ENCODE results near the gene ABR.
A peak's percentile ranks its signal among the peaks of the same experiment; 100 is the strongest.

The ABR gene

DNA sequence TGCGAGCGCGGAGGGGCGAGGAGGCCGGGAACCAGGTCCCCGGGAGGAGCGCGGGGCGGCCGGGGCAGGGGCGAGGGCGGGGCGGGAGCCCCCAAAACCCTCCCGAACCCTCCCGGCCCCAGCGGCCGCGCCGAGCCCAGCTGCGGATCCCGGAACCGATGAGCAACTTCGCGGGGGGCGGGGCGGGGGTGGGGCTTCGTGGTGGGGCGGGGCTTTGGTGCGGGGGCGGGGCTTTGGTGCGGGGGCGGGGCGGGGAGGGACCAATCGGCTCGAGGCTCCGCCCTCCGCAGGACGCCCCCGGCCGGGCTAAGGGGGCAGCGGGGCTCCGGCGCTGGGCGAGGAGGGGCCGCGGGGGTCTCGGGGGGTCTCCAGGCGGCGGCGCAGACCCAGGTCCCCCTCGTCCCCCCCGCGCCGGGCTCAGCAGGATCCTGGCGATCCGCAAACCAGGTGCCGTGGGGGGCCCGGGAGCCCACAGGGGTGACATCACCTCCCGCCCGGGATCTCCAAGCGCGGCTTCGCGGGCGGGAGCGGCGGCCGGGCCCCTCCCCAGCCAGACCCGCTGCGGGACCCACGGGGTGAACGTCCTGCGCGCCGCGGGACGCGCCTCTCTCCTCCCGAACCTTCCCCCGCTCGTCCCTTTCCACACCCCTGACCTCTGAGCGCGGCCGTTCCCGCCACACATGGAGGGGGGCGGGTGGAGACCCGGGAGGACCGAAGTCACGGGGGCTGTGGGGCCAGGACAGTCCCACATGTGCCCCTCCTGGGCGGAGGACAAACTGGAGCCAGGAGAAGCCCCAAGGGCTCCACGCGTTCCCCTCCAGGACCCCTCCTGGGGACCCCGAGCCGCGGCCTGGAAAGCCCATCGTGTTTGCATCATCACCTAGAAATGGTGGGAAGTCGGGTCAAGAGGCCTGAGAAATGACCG is at the start of gene ABR:
Gene ABR (minus strand): TSS at position 164 of the 925 bp plus-strand sequence. CDS start 254 bp downstream, outside the sequence.
- peak; percentile 40 for DNase-seq

DNA sequence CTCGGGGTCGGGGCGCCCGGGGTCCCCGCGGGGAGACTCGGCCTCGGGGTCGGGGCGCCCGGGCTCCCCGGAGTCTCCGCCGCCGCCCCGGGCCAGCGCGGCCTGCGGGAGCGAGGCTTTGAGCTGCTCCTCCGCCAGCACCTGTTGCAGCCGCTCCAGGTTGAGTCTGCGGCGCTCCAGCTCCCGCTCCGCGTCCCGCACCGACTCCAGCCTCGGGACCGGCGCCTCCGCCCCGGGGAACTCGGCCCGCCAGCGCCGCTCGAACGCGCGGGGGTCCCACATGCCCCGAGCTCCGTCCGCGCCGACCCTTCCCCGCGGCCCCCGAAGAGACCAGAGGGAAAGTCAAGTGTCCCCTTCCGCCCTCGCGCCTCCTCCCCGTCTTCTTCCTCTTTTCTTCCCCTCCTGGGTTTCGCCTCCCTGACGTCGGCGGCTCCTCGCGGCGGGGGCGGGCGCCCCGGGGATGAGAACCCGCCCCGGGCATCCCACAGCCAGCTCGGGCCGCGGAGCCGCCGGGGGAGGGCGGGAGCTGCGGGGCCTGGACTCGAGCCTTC is 49.6 kb upstream of the ABR start:
- DNase-seq, result peak; percentile 35

DNA sequence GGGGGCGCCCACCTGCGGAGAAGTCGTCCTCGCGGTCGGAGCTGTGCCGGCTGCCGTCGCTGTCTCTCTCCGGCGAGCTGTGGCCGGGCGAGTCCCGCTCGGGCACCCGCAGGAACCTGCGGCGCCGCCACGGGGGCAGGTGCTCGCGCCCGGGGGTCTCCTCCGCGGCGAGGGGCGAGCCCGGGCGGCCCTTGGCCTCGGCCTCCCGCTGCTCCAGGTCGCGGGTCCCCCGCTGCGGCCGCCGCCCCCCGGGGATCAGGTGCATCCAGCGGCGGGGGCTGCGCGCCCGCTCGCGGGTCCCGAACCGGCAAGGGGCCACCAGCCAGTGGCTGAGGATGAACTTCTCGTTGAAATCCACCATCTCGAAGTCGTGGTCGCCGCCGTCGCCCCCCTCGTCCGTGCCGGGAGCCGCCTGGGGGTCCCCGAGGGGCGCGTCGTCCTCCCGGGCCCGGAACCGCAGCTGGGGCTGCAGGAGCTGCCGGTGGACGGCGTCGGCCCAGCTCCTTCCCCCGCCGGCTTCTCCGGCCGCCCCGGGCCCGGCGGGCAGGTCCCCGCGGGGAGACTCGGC is 49.1 kb upstream of the ABR start:
- no peak for DNase-seq

DNA sequence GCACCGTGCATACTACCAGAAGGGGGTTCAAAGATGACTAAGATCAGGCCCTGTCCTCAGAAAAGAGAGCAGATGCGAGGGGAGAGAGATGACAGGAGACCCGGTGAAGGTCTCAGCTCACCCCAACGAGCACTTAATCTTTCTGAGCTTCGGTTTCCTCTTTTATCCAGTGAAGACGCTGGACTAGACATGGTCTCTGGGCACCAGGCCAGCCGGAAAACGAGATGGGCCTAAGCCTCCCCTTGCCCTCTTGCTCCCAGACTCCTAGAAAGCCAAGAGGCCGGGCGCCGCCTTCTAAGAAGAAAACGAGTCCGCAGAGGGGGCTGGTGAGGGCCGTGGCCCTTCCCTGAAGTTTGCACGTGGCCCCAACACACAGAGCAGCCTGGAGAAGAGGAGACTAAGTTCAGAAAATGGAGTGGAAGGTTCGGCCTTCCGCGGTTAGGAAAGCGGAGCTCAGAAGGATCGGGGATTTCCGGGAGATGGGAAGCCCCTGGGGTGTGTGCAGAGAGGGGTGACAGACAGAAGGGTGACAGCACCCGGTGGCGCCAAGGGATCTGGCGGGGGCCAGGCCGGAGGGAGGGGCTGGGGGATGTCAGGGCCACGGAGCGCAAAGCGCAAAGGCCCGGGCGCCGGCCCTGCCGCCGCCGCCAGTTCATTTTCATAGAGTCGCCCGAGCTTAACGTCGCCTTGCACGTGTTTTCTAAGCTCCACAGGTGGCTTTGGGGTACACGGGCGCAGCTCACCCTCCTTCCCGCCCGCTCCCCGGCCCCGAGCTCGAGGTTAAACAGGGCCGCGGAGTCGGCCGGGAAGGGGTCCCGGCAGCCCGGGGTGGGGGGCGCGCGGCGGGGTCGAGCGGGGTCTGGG is 48.4 kb upstream of the ABR start:
- peak; percentile 6 for DNase-seq

DNA sequence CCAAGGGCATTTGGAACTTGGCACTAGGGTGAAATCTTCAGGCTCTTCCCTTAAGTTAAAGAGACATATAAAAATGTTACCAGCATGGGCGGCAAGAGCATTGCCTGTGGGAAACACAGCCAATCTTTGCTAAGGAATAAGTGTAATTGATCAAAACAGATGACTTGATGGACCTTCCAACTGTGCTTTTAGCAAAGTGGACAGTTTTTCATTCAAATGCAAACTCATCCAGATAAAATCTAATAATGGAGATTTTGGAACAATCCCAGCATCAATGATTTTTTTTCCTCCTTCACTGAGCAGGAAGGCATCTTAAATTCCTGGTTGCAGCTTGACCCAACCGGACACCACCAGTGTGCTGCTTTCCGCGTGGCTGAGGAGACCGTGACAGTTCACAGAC is 47.6 kb upstream of the ABR start:
- no peak for DNase-seq

DNA sequence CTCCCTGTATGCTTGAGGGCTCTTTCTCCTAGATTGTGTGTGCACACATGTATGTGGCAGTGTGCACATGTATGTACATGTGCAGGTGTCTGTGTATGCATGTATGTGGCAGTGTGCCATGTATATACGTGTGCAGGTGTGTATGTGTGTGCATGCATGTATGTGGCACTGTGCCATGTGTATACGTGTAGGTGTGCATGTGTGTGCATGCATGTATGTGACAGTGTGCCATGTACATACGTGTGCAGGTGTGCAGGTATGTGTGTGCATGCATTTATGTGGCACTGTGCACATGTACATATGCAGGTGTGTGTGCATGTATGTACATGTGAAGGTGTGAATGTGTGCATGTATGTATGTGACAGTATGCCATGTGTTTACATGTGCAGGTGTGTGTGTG is 46.5 kb upstream of the ABR start:
- no peak for DNase-seq

DNA sequence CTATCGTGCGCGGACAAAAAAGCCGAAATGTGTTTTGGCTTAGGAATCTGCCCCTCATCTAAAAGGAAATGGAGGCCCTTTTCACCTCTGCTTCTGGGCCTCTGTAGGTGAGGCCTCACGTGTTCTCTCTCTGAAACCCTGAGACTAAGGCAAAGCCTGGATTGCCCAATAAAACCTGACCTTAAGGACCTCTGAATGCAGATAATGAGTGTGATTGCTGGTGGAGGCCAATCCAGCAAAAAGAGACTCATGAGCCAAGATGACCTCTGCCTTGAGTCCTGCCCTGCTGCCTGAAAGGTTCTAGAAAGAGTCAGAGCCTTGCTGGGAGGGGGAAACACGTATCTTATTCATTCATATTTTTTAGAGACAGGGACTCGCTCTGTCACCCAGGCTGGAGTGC is 44.5 kb upstream of the ABR start:
- DNase-seq, result no peak

DNA sequence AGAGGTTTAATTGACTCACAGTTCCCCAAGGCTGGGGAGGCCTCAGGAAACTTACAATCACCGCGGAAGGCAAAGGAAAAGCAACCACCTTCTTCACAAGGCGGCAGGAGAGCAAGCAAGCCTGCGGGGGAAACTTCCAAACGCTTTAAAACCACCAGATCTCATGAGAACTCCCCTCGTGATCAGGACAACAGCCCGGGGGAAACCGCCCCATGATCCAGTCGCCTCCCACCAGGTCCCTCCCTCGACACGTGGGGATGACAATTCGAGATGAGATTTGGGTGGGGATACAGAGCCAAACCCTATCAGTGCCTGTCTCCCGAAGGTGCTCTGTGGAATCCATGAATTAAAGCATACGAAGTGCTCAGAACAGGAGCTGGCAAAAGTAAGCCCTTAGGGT is 43.9 kb upstream of the ABR start:
- no peak for DNase-seq

DNA sequence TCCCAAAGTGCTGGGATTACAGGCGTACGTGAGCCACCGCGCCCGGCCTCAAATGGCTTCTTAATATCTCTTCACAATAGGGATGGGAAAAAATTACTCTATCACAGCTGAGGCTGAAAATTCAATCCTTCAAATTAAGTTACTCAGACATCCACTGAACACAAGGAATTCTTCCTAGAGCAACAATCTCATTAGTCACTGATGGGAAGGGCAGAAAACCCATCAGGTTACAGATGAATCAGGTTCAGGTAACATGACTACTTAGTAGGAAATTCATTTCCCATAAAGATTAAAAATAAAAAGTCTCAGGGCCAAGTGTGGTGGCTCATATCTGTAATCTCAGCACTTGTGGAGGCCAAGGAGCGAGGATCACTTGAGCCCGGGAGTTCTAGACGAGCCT is 42.5 kb upstream of the ABR start:
- no peak for DNase-seq

DNA sequence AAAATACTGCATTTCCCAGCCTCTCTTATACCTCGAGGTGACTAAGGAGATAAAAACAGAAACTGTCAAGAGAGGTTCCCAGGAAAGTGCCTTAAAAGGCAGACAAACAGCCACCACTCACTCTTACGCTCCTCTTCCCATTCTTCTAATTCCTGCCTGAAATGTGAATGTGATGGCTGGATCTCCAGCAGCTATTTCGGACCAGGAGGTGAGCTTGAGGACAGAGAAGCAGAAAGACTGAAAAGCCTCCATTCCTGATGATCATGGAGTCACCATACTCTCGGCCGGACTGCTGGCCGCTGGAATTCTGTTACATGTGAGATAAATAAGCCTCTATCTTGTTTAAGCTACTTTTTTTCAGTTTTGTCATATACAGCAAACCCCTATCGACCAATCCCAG is 41.4 kb upstream of the ABR start:
- no peak for DNase-seq

DNA sequence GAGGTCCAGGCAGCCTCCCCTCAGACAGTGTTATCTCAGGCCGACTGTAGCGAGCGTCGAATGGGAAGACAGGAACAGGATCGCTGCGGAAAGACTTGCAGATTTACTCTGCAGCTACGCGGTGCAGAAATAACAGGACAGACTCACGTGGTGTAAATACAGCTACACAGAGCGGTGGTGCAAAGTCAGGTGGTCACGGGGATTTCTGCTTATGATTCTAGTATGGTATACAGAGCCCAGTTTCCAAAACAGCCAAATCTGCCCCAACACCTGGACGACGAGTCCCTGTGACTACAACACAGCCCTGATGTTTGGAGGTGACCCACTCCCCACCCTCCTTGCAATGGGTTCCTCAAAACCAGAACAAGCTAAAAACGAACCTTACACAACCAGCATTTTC is 40.6 kb upstream of the ABR start:
- DNase-seq, result no peak

DNA sequence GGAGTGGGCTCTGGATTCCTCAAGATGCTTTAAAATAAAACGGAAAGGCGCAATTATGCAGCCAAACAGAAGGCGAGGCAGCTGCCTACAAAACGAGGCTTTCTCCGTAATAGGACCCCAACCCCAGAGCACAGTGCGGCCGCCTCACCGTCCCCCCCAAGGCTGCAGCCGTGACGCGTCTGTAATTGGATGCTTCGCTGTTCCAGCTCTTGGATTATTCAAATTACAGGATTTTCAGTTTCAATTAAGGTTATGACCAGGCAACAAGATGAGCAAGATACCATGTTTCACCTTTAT is 37.3 kb upstream of the ABR start:
- DNase-seq, result no peak

DNA sequence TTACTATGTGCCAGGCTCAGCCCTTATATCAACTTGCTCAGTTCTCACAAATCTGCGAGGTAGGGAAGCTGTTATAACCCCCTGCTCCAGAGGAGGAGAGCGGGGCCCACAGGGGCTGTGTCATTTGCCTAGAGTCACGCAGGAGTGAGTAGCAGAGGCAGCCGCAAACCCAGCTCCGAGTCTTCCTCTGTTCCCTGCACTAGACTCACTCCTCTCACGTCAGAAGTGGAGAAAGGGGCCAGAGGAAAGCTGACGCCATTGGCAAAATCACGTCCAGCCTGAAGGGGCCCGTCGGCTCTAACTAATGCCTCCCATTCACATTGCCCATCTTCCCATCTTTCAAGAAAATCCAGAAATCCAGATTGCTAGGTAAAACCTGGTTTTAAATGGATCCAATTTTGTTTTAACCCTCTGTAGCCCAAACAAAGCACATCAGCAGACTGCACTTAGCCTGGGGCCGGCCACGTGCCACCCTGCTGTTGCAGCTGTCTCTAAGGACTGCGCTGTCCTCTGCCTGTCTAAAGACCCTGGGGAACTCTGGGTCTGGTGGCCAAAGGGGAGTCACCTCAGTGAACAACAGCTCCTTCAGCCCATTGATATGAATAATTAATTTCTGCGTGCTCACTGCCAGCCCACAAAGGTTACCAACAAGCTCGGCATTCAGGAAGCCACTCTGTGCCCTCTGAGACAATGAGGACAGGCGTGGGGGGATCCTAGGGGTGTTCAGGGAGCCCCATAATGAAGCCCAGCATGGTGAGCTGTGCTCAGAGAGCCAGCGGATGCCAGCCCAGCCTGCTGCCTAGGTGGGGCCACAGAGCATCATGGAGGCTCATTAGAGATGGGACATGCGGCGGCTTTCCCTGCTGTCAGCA is 36.7 kb upstream of the ABR start:
- DNase-seq, result no peak

DNA sequence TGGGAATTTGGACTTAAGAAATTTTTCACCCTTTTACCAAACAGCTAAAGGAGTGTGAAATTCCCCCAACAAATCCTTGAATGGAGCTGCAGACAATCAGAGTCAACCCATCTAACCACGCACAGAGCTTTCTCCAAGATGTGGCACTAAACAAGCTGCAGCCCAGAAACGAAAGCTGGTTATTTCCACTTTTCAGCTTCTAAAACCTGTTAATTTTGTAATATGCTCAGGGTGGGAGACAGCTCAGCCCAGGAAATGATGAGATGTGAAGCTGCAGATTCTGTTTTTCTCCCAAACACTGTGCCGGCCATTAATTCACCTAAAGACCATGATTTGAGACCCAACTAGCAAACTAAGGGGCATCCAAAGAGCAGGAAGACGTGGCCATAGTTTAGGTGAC is 33.2 kb upstream of the ABR start:
- no peak for DNase-seq

DNA sequence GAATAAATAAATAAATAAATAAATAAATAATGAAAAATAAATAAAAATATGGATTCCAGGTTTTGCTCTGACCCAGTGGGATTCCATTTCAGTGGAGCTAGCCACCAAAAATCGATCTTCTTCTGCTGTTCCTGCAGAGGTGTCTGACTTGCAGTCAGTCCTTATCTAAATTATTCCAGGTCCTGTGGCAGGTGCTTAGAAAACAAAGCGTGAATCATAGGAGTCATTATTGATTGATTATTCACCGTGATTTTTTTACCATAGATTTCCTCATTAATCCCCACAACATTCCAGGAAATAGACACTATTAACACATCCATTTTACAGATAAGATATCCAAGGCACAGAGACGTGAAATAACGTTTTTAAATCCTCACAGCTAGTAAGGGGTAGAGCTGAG is 31.5 kb upstream of the ABR start:
- DNase-seq, result no peak

DNA sequence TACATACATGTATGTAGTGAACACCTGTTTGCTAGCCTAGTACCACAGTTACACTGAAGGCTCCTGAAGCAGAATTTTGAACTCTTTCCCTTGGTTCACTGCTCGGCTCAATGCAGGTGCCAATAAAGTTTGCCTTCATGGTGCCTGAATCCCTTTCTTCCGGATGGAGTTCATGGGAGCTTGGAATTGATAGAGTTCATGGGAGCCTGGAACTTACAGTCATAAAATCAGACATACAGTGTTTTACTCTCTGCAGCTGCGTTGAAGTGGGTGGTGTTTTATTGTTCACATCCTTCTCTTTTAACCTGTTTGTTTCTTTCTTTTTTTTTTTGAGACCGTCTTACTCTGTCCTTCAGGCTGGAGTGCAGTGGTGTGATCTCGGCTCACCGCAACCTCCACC is 29.2 kb upstream of the ABR start:
- DNase-seq, result no peak

DNA sequence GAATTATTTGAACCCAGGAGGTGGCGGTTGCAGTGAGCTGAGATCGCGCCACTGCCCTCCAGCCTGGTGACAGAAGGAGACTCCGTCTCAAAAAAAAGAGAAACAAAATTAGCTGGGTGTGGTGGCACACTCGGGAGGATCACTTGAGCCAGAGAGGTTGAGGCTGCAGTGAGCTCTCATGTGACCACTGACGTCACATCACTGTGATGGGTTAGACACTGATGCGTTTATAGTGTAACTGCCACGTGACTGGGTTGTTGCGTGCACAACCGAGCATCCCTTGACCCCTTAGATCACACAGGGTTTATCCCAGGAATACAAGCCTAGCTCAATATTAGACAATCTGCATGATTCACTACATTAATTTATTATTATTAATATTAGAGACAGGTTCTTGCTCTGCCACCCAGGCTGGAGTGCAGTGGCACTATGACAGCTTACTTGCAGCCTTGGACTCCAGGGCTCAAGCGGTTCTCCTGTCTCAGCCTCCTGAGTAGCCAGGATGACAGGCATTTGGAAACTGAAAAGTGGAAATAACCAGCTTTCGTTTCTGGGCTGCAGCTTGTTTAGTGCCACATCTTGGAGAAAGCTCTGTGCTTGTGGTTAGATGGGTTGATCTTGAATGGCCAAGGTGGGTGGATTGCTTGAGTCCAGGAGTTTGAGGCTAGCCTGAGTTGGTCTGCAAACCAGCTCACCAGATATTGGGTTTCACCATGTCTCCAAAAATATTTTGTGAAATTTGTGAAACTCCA is 26.4 kb upstream of the ABR start:
- DNase-seq, result no peak

DNA sequence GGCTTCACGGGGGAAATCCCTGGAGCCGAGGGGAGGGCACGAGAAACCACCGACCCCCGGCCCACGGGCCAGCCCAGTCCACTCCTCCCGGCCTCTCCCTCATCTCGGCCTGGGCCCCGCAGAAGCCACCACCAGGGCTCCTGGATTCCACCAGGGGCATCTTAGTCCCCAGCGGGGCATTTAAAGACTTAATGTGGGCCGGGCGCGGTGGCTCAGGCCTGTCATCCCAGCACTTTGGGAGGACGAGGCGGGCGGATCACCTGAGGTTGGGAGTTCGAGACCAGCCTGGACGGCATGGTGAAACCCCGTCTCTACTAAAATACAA is 24.1 kb upstream of the ABR start:
- no peak for DNase-seq

DNA sequence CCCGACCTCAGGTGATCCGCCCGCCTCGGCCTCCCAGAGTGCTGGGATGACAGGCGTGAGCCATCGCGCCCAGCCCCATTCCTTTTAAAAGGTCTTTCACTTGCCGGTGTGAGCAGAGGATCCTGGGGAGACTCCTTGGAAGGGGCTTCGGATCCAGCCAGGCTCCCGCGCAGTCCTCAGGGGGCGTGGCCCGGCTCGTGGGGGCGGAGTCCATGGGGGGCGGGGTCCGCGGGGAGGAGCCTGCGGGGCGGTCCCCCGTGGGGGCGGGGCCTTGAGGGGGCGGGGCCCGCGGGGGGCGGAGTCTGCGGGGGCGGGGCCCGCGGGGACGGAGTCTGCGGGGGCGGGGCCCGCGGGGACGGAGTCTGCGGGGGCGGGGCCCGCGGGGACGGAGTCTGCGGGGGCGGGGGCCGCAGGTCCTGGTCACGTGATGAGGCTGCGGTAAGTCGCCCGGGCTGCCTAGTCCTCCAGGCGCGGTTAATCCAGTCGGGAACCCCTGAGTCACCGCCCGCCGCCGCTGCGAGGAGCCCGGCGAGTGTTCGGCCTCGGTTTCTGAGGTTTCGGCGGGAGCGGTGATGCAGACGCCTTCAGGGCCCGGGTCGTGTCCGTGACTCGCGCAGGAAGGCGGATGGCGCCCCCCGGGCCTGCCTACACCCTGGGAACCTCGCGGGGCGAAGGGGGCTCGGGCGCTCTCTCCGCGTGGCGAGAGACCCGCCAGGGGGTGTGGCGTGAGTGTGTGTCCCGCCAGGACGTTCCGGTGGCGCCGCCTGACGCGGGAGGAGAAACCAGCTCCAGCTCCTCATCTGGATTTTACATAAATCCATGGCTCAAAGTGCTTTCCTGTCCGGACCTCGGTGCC is 23.6 kb upstream of the ABR start:
- DNase-seq, result peak; percentile 18

DNA sequence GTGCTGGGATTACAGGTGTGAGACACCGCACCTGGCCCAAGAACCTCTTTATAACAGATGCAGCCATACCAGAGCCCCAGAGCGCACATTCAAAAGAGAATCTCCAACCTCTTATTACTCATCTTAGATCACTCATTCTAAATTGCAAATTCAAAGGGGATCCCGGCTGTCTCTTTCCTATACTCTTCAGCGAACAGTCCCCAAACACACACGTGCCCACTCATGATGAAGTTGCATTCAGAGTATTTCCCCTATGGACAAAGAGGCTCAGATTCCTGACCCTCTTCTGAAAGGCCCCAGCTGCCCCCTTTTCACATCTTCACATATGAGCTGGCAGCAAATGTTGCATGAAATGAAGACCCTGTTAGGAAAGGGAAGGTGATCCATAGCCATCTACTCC is 22.5 kb upstream of the ABR start:
- DNase-seq, result no peak

DNA sequence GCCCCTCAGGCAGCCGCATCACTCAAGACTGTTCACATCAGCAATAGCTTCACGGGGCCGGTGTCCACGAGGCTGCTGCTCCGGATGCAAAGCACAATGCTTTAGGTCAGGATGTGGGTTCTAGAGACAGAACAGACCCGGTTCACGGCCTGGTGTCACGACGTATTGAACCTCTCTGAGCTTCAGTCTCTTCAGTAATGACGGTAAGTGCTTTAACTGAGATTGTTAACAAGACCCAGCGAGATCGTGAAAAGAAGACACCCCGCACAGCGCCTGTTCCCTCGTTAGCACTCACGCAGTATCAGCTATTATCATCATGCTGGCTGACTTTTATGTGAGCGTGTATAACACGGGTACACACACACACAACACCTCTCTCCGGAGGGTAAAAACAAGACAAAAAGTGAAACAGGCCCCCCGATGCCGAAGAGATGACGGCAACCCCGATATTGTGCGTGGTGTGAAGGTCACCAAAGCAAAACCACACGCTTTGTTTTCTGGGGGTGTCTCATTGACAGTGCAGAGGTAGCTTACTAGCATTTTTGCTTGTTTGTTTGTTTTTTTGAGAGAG is 21.4 kb upstream of the ABR start:
- peak; percentile 55 for DNase-seq

Data from CD4-positive, alpha-beta T cell treated with Interleukin-4 for 4 hours (primary cell).